Frontal cortex (tissue), 4 donors: Measurements from ENCODE around the gene ST6GALNAC5. TPM values are rescaled to one million over a fixed set of nuclear protein-coding genes. Genes with fewer than 3 reads are reported as not detected.

Experiments used
- DNase-seq, 2 donors: peaks; one replicate each; pipeline ENCODE4 v3.0.0; 2012; ENCODE audit warnings: low spot score in 2 of 2
- FAIRE-seq: peaks from 2 replicates; lab custom pipeline; 2012; peaks lifted over from hg19 to GRCh38; lab: Jason Lieb, UNC
- small RNA-seq: library from RNA; depleted of rRNA; stranded (forward); fragments of <200 nt; gene quantifications from one replicate; pipeline ENCODE3, GENCODE V24; 2014
- total RNA-seq: library from RNA; depleted of rRNA; stranded (reverse); fragments of >200 nt; gene quantifications from one replicate; pipeline ENCODE4 v1.2.3, GENCODE V29; 2014
- donor health status: control.
- donor health status: control.
- donor health status: control.

Gene ST6GALNAC5
- total RNA-seq, 1 donor from 2014 or later = 60.7 TPM

- FAIRE-seq (no peak), DNase-seq (no peak)
These were observed 222.5 kb downstream of the ST6GALNAC5 start for GRCh38 chr1:77089756-77090155.

GRCh38 chr1:77095236-77095635 lies 228.0 kb downstream of the ST6GALNAC5 start:
- DNase-seq = no peak
- FAIRE-seq = no peak

DNA sequence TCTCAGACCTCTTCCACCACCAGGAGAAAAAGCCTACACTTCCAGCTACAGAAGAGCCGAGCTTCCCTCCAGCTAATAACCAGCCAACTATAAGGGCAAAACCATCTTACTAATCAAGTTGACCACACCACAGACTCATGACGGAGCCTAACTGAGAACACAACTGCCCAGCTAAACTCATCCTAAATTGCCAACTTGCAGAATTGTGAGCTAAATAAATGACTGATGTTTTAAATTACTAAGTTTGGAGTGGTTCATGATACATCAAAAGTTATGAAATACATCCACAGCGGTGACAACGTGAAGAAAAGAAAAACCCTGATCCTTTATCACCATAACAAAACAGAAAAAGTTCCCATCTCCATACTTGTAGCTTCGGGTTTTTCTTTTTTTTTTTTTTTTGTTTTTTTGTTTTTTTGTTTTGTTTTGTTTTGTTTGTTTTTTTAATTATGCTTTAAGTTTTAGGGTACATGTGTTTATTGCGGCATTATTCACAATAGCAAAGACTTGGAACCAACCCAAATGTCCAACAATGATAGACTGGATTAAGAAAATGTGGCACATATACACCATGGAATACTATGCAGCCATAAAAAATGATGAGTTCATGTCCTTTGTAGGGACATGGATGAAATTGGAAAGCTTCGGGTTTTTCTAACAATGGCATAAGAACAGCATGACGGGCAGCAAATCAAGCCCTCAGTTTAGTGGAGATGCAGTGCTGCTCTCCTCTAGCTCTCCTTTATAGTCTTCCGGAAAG lies 229.4 kb downstream of the ST6GALNAC5 start:
- no peak for FAIRE-seq
- DNase-seq = no peak

GRCh38 chr1:77100875-77101274 lies 233.6 kb downstream of the ST6GALNAC5 start:
- DNase-seq (no peak), FAIRE-seq (no peak)

GRCh38 chr1:77103486-77103885 lies 236.2 kb downstream of the ST6GALNAC5 start:
- DNase-seq = no peak
- no peak for FAIRE-seq

- DNase-seq = no peak
- FAIRE-seq = no peak
These were observed 237.4 kb downstream of the ST6GALNAC5 start for GRCh38 chr1:77104672-77105071.

Small RNA genes within 50 kb of the gene (small RNA-seq; reads per million reads assigned to genes)
- 0.15 reads per million for gene MIR7156
